SK-N-MC (cell line): ENCODE measurements around the gene SLC25A13.
A peak's percentile ranks its signal among the peaks of the same experiment; 100 is the strongest.

ENCODE experiments used
- DNase-seq: peaks from one replicate; pipeline ENCODE4 v3.0.0-alpha.2; 2011; ENCODE audit warnings: low read depth, low spot score
- H3K27ac ChIP-seq: fragments of 200-600 bp; sonication (generic); 2 replicates; pipeline ENCODE4 v1.5.1; 2016; ENCODE audit warnings: mixed run types
- H3K36me3 ChIP-seq: fragments of 200-600 bp; sonication (generic); 2 replicates; pipeline ENCODE4 v1.6.1; 2017; ENCODE audit warnings: antibody characterized with exemption, low read length, mixed read lengths; ENCODE audit not compliant: insufficient read depth
- H3K4me3 ChIP-seq: fragments of 200-600 bp; sonication (generic); 2 replicates; pipeline ENCODE4 v1.5.1; 2016
- H3K9ac ChIP-seq: fragments of 200-600 bp; sonication (generic); 2 replicates; pipeline ENCODE4 v1.8.0; 2017; ENCODE audit warnings: mixed run types, mixed read lengths; ENCODE audit not compliant: insufficient read length
- H3K9me3 ChIP-seq: fragments of 200-600 bp; sonication (generic); 2 replicates; pipeline ENCODE4 v1.6.1; 2017; ENCODE audit warnings: low read depth, mild to moderate bottlenecking, antibody characterized with exemption, low read length, moderate library complexity, mixed read lengths
- EZH2 ChIP-seq: fragments of 200-600 bp; sonication (generic); IDR thresholded peaks from one replicate; pipeline ENCODE4 v1.6.1; 2017; ENCODE audit warnings: antibody characterized with exemption
- FOXP2 ChIP-seq: optimal IDR thresholded peaks from 2 replicates; pipeline ENCODE3; 2011; ENCODE audit warnings: mild to moderate bottlenecking, moderate library complexity; ENCODE audit not compliant: insufficient read depth; ENCODE audit errors: extremely low read length, control extremely low read depth
- POLR2AphosphoS5 ChIP-seq: IDR thresholded peaks from 2 replicates; pipeline ENCODE4 v1.6.1; 2012; ENCODE audit warnings: mild to moderate bottlenecking, low read depth, low read length, borderline replicate concordance

SLC25A13 gene

GRCh38 chr7:96093435-96093834, 228.5 kb downstream of the SLC25A13 start:
- no peaks in the 10 kb centered on the region for H3K9me3 ChIP-seq
- no peak overlapping the region for H3K4me3 ChIP-seq
- H3K36me3 ChIP-seq: no peaks in the 10 kb centered on the region
- no peak for TF ChIP-seq FOXP2
- TF ChIP-seq EZH2: no peak
- TF ChIP-seq POLR2AphosphoS5: no peak
- no peak overlapping the region for H3K9ac ChIP-seq
- H3K27ac ChIP-seq: no peak overlapping the region
- no peak for DNase-seq

GRCh38 chr7:96090756-96091155, 231.1 kb downstream of the SLC25A13 start:
- Histone ChIP-seq H3K4me3 (no peak overlapping the region), H3K36me3 (no peaks in the 10 kb centered on the region), H3K27ac (no peak overlapping the region), H3K9me3 (no peaks in the 10 kb centered on the region), H3K9ac (no peak overlapping the region)
- no peak for DNase-seq
- TF ChIP-seq EZH2: no peak
- no peak for TF ChIP-seq POLR2AphosphoS5
- no peak for TF ChIP-seq FOXP2

- no peak for DNase-seq
- no peak overlapping the region for H3K27ac ChIP-seq
- TF ChIP-seq FOXP2 (no peak), EZH2 (no peak), POLR2AphosphoS5 (no peak)
- H3K4me3 ChIP-seq: no peak overlapping the region
- H3K9me3 ChIP-seq: no peaks in the 10 kb centered on the region
- no peak overlapping the region for H3K9ac ChIP-seq
- H3K36me3 ChIP-seq: no peaks in the 10 kb centered on the region
These were observed 232.4 kb downstream of the SLC25A13 start for GRCh38 chr7:96089511-96089910.

- TF ChIP-seq EZH2: no peak
- no peak for TF ChIP-seq FOXP2
- no peak for TF ChIP-seq POLR2AphosphoS5
- H3K27ac ChIP-seq: no peak overlapping the region
- DNase-seq: no peak
These were observed 233.3 kb downstream of the SLC25A13 start for GRCh38 chr7:96088579-96088978.

GRCh38 chr7:96085953-96086352, 235.9 kb downstream of the SLC25A13 start:
- Histone ChIP-seq H3K27ac (no peak overlapping the region), H3K9ac (no peak overlapping the region), H3K9me3 (no peaks in the 10 kb centered on the region), H3K36me3 (no peaks in the 10 kb centered on the region), H3K4me3 (no peak overlapping the region)
- DNase-seq: no peak
- TF ChIP-seq FOXP2 (no peak), EZH2 (no peak)

More at GRCh38 chr7:96088579-96088978, 233.3 kb downstream of the SLC25A13 start:
- Histone ChIP-seq H3K36me3 (no peaks in the 10 kb centered on the region), H3K4me3 (no peak overlapping the region), H3K9me3 (no peaks in the 10 kb centered on the region), H3K9ac (no peak overlapping the region)

GRCh38 chr7:96084881-96085553, 236.9 kb downstream of the SLC25A13 start:
- H3K4me3 ChIP-seq: no peak overlapping the region
- H3K9me3 ChIP-seq: no peaks in the 10 kb centered on the region
- no peaks in the 10 kb centered on the region for H3K36me3 ChIP-seq
- H3K27ac ChIP-seq: no peak overlapping the region
- TF ChIP-seq POLR2AphosphoS5: no peak
- no peak for TF ChIP-seq FOXP2
- no peak for TF ChIP-seq EZH2
- no peak overlapping the region for H3K9ac ChIP-seq
- no peak for DNase-seq

GRCh38 chr7:96080027-96080426, 241.9 kb downstream of the SLC25A13 start:
- H3K9me3 ChIP-seq: no peaks in the 10 kb centered on the region
- no peak overlapping the region for H3K27ac ChIP-seq
- DNase-seq: no peak
- TF ChIP-seq FOXP2: no peak
- TF ChIP-seq EZH2: no peak
- TF ChIP-seq POLR2AphosphoS5: no peak
- H3K36me3 ChIP-seq: no peaks in the 10 kb centered on the region
- H3K9ac ChIP-seq: no peak overlapping the region
- H3K4me3 ChIP-seq: no peak overlapping the region

- Histone ChIP-seq H3K27ac (no peak overlapping the region), H3K9me3 (no peaks in the 10 kb centered on the region), H3K36me3 (no peaks in the 10 kb centered on the region), H3K4me3 (peak overlapping the region; percentile 84), H3K9ac (no peak overlapping the region)
- no peak for TF ChIP-seq POLR2AphosphoS5
- no peak for TF ChIP-seq EZH2
- TF ChIP-seq FOXP2: no peak
- no peak for DNase-seq
These were observed 245.6 kb downstream of the SLC25A13 start for GRCh38 chr7:96076350-96076707.
